HG02970 (cell line): Measurements from ENCODE around the gene TVP23B.
A peak's percentile ranks its signal among the peaks of the same experiment; 100 is the strongest.
"Not testable (repeated sequence)": the region's sequence is repeated elsewhere in the genome, so short reads cannot be mapped to it uniquely, and the experiment has no call there.

ENCODE experiments used
- ATAC-seq: cut with Tn5 transposase; IDR thresholded peaks from one replicate; pipeline ENCODE4 v1.9.1; 2021; ENCODE audit warnings: mild to moderate bottlenecking, moderate library complexity, moderate number of reproducible peaks; ENCODE audit not compliant: unreplicated experiment, low FRiP score

Gene TVP23B

DNA sequence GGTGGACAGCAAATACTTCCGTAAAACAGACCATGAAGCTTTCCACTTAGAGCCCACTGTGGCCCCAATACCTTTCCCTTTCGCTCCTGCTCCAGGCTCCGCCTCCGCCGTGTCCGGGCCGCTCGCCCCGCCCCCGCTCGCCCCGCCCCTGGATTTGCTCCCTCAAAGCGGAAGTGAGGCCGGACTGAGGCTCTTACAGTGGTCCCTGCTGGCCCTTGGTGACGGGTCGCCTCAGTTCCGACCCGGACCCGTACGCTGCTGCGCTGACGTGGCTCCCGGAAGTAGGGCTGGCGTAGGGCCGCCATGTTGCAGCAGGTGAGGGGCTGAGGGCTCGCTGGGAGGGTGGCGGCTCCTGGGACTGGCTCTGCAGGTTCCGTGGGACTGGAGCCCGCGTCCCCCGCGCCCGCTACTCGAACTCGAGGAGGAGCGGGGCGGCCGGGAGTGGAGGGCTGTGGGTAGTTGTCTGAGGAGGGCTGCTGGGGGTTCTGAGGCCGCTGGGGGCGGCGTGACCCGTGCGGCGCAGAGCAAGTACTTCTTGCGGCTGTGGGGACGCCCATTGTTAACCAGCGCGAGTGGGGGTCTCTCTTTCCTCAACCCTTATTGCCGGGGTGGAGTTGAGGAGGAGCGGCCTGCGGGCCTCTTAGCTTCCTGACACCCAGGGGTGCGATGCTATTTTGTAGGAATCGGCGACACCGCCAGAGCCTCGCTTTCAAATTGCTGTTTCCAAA, at the start of gene TVP23B:
Gene TVP23B, plus strand, starts transcription at position 193 of the 728 bp plus-strand sequence. Its CDS starts 111 bp downstream, at position 304.
- peak; percentile 94 for ATAC-seq

DNA sequence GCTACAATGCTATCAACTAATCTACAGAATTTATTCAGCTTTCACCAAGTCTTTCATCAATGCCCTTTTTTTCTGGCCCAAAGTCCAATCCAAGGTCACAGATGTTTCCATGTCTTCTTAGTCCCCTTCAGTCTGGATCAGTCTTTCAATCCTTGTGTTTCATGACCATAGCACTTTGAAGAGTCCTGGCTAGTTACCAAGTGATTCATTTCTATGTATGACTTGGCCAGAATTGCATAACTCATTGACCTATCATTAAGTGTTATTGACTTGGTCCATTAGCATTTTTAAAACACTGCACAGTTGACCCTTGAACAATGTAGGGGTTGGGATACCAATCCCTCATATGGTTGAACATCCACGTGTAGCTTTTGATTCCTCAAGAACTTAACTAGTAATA, 48.5 kb upstream of the TVP23B start:
- ATAC-seq, result not testable (repeated sequence)

DNA sequence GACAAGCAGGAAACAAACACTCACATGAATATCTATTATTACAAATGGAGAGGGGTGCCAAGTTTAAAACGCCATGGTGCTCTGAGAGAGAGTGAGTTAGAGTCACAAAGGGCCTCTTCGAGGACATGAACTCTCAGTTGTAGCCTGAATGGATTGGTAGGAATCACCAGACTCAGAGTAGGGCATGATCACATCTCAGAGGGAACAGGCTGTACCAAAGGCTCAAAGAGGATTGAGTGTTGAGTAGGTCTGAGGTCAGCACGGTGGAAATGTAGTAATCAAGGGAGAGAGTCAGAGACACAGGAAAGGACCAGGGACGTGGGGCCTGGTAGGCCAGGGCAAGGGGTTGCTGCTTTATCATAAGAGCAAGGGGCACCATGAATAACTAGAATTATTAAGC, 47.6 kb upstream of the TVP23B start:
- not testable (repeated sequence) for ATAC-seq

DNA sequence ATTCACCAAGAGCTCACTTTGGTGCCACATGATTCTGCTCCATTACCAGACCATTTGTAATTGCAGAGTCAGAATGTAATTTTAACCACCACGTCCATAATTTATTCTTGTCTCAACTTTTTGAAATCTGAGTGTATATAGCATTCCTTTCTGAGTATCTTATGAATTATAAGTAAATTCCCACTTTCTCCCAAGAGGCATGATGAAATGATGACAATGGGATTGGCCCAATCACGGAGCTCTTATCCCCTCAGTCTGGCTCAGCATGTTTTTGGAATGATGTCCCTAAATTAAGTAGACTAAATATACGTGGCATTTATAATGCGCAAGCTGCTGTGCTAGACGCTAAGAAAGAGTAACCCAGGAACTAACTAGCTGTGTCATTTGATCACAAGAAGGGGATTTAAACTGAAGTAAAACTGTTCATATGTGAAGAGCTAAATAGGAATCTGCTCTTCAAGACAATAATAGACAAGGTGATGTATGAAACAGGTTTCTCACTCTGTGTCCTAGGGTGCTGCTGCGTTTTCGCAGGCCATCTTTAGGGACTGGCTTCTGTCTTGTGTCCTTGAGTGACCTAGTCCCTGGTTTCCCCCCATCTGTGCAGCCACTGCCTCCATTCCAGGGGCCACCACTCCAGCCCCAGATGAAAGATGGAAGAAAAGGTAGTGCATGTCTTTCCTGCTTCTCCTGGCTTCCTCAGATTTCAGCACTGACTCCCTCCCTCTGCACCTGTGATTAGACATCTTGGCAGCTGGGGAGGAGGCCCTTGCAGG, 41.2 kb upstream of the TVP23B start:
- ATAC-seq, result not testable (repeated sequence)

DNA sequence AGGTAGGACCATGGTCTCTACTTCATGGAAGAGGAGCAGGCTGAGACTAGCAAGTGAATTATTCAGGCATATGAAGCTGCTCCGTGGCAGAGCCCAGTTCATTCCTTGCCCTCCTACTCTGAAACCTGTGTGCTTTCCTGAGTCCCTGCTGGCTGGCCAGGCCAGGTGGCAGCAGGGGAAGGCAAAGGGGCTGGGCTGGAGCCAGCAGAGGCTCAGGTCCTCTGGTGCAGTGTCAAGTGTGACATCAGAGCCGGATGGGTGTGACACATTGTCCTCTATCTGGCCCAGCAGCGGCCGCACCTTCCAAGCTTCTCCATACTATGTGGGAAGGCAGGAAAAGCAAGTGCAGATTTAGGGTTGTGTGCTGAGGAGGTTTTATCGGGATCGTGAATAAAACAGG, 39.8 kb upstream of the TVP23B start:
- ATAC-seq, result not testable (repeated sequence)

DNA sequence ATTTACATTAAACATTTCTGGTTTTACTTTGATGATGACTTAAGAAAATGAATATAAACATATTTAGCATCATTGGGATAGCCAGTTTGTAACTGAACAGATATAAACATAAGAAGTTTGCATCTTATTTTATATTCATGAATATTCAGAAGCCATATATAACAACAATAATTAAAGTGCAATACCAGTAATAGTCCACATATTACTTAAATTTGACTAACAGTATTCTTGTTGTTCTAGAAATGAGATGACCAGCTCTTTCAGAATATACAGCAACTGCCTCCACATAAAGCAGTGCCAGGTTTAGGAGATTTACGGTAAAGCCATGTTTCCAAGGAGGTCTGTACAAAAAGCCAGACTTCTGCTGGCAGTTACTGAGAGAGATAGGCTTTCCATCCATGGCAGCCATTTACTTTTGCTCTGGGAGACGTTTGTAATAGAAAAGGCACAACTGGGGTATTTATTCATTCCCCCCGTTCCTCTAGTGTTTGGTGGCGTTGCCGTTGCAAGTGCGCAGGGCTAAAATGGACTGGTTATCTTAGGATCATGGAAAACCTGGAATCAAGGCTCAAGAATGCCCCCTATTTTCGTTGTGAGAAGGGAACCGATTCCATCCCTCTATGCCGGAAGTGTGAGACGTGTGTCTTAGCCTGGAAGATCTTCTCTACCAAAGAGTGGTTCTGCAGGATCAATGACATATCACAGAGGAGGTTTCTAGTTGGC, 37.1 kb upstream of the TVP23B start, which contains the start of gene FBXW10:
Gene FBXW10, plus strand, starts transcription at position 356 of the 723 bp plus-strand sequence. Its CDS starts 191 bp downstream, at position 547.
- ATAC-seq, result not testable (repeated sequence)

DNA sequence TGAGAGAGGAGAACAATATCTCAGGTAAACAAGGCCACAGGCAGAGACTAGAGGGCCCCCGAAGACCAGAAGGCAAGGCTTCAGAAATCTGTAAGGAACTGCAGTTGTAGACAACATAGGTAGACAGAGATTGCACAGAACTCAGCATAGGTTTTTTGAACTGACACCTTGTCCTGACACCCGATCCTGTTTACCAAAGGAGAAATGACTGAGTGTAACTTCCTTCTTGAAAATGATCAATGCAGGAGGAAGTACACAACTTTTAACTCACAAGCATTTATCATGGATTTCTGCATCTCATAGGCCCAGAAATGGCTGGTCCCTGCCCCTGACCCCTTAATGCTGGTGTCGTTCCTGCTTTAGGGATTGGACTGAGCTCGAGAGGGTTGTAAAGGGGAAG, 36.3 kb upstream of the TVP23B start:
- ATAC-seq, result not testable (repeated sequence)

DNA sequence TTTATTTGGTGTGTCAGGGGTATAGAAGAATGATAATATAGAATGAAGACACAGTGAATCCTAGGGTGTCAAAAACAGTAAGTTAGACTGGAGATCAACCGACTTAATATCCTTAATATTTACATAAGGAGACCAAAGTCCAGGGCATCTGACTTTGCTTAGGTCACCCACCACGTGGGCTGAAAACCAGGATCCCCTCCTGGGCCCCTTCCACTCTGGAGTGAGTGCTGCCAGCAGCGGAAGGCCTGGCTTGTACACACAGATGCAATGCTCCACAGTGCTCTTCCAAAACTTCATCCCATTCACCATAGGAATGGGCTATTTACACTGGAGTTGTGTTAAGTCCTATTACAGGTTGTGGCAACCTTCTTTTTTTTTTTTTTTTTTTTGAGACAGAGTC, 34.4 kb upstream of the TVP23B start:
- ATAC-seq, result not testable (repeated sequence)

DNA sequence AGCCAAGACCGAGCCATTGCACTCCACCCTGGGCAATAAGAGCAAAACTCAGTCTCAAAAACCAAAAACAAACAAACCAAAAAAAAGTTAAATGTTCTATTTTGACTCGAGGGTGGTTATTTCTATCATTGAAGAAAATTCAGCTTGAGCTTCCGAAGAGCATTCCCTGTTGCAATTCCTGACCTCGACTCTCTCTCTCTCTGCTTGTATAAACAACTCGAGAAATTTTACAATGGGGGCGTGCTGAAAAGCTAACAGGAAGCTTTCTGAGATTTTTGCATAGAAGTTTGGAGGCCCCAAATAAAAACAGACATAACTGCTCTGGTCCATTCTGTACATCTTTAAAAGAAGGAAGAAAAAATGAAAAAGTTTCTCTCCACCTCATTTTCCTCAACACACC, 33.5 kb upstream of the TVP23B start:
- ATAC-seq, result not testable (repeated sequence)

DNA sequence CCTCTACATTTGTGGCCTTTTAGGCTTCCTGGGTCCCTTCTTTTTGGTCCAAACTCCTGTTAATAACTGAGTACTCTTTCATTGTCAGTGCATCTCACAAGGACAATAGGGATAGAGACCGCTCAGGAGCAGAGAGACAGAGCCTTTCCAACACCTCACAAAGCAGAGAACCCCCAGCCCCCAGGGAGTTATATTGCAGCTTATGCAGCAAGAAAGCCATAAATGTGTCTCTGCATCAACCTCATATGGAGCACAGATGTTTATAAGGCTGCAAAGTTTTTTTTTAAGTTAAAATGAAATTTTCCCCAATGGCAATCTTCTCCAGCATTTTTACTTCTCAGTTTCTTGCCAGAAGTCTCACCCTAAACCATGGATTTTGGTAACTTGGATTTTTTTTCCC, 30.7 kb upstream of the TVP23B start:
- ATAC-seq, result not testable (repeated sequence)

DNA sequence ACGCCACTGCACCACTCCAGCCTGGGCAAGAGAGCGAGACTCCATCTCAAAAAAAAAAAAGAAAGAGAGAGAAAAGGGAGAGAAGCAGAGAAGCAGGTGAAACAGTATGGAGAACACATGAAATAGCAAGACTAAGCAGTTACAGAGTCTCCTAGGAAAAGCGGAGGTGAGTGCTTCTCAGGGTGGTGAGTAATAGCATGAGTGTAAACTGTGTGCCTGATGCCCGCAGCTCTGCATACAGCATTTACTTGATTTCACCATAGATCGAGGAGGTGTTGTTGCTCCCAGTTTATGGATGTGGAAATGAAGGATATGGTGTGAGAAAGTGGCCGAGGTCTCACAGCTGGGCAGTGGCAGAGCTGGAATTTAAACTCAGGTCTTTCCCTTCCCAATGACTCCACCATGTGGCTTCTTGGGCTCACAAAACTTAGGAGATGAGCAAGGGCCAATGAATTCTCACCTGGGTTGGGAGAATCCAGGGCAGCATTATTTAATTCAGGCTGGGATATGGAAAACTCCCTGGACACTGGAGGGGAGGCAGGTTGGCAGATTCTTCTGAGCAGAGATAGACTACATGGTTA, 27.1 kb upstream of the TVP23B start:
- not testable (repeated sequence) for ATAC-seq

DNA sequence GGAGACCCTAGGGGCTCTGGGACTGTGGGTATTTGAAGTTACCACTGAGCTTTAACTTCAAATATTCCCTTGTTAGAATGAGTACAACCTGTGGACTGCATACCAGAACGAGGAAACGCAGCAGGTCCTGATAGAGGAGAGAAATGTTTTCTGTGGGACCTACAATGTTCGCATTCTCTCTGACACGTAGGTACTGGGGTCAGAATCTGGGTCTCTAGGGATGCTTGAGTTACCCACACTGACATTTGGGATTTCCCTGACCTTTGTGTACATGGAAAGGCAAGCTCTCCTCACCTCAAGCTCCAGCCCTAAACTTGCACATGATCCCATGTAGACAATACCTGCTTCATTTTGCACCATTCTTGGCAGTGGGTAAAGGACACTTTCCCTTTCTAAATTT, 25.0 kb upstream of the TVP23B start:
- ATAC-seq, result not testable (repeated sequence)

DNA sequence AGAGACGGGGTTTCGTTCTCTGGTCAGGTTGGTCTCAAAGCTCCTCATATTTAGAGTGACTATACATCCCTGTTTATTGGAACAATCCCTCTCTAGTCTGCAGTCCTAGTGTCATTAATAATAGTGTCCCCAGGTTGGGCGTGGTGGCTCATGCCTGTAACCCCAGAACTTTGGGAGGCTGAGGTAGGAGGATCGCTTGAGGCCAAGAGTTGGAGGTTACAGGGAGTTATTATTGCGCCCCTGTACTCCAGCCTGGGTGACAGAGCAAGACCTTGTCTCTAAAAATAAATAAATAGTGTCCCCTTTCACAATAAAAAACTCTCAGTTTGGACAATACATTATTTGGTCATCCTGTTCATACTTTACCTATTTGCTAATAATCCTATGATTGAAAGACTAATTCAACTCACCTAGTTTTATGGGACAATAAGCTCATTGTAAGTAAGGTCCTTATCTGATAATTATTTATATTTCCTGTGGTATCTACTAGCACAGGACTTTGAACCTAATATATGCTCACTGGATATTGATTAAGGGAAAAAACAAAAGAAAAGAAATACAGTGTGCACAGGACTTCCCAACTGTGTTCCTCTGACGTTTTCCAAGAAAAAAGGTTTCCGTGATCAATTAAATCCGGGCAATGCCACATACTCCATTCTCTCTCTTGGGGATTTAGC, 23.5 kb upstream of the TVP23B start:
- not testable (repeated sequence) for ATAC-seq

DNA sequence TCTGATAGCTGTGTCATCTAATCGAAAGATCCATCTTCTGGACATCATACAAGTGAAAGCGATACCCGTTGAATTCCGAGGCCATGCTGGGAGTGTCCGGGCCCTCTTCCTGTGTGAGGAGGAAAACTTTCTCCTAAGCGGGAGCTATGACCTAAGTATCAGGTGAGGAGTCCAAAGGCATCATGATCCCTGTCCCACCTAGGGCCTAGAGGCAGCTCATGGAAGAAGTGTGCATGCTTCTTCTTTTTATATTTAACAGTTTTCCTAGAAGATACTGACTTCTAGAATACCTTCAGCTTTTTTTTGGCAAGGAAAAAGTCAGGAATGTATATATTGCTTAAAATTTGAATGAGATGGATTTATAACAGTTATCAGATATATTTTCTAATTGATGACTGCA, 22.6 kb upstream of the TVP23B start:
- not testable (repeated sequence) for ATAC-seq

DNA sequence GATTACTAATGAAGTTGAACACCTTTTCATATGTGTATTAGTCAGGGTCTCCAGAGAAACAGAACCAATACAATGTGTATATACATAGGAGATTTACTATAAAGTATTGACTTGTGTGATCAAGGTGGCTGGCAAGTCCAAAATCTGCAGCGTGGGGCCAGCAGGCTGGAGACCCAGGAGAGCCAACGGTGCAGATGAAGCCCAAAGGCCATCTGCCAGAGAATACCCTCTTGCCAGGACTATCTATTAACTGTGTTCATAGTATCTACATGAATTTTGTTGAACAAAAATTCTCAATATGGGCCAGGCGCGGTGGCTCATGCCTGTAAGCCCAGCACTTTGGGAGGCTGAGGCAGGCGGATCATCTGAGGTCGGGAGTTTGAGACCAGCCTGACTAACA, 20.8 kb upstream of the TVP23B start:
- not testable (repeated sequence) for ATAC-seq

DNA sequence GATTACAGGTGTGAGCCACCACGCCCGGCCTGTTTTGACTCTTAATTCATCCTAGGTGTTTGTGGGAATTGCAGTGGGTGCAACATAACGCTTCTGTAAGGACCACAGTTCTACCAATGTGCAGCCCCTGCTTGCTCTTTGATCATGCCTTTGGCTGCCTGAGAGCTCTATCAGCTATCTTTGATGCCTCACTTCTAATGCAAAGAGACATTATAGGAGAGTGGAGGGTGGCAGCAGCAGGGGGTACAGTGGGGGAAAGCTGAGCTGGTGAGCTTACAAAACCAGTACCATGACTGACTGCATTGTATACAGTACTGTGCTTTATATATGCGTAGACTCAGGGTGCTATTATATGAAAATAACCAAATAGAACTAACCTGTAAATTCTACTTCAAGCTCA, 10.4 kb upstream of the TVP23B start:
- not testable (repeated sequence) for ATAC-seq

DNA sequence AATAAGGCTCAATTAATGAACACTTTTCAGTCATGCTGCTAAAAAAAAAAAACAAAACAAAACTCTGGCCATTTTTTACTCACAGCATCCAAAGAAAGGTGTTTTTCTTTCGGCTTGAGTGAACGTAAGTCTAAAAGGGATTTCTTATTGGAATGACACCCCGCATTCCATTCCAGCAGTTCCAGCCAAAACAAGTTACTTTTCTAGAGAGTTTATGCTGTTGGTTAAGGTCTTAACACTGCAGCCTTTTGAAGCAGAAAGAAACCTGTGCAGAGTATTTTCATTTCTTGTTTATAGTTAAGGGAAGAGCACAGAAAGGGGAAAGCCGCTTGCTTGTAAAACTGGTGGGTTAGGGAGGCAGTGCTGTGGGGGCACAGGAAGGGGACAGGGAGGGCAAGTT, 9.9 kb upstream of the TVP23B start:
- not testable (repeated sequence) for ATAC-seq

DNA sequence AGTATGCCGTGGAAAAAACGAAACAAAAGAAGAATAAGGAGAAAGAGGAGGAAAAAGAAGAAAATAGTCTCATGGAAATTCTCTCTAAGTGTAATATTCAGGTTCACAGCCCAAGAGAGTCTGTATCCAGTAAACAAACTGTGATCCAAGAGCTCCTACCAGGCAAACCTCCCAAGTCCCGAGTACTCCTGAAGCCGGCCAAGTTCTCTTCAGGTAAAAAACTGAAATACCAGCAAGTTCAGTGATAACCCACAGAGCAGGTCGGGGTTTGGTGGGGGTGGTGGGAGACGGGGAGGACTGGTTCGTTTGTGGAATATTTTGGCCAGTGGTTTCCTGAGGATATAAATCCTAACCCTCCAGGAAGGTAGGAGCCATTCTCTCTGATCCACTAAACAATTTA, 8.5 kb upstream of the TVP23B start:
- no peak for ATAC-seq

DNA sequence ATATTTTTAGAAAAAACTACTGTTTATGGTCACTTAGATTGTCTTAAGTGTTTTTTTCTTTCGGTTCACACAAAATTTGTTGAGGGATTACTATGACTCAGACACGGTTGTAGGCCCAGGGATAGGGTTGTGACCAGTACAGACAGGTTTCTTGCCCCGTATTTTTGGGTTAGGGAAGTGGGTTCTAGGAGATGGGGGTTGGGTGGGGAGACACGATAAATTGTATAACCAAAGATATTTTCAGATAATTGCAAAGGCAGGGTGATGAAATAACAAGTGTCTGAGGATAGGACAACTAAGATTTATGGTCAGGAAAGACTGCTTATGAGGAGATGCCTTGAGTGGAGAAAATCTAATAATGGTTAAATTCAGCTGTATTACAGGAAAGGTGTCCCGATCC, 822 bp downstream of the TVP23B start:
- ATAC-seq, result not testable (repeated sequence)

DNA sequence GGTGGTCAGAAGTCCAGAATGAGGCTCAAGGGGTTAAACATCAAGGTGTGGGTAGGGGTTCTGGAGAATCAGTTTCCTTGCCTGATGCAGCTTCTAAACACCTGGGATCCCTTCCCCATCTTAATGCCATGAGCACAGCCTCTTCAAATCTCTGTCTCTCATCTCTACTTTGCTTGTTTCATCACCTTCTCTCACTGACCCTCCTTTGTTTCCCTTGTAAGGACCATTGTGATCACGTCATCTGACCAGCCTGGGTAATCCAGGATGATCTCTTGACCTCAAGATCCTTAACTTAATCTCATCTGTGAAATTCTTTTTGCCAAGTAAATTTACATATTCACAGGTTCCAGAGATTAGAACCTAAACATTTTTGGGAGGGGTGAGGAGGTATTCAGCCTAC, 5.0 kb downstream of the TVP23B start:
- not testable (repeated sequence) for ATAC-seq
